ENCODE measurements around the gene NR3C1.
"Not testable (repeated sequence)": the region's sequence is repeated elsewhere in the genome, so short reads cannot be mapped to it uniquely, and the experiment has no call there.

Gene NR3C1

GRCh38 chr5:143336485-143336884 is 67.0 kb downstream of the NR3C1 start:
- DNase-seq (ENCODE audit: low spot score): no peak

- DNase-seq (ENCODE audit: low spot score): no peak
These were observed 68.6 kb downstream of the NR3C1 start for GRCh38 chr5:143334903-143335302.

- not testable (repeated sequence) for DNase-seq (ENCODE audit: low spot score)
These were observed 69.1 kb downstream of the NR3C1 start for GRCh38 chr5:143334380-143334779.

- no peak for DNase-seq (ENCODE audit: low spot score)
These were observed 71.5 kb downstream of the NR3C1 start for GRCh38 chr5:143331956-143332355.

- no peak for DNase-seq (ENCODE audit: low spot score)
These were observed 73.6 kb downstream of the NR3C1 start for GRCh38 chr5:143329843-143330242.

- DNase-seq (ENCODE audit: low spot score): no peak
These were observed 74.8 kb downstream of the NR3C1 start for GRCh38 chr5:143328589-143329220.

GRCh38 chr5:143325086-143325485 is 78.4 kb downstream of the NR3C1 start:
- not testable (repeated sequence) for DNase-seq (ENCODE audit: low spot score)

GRCh38 chr5:143322931-143323630 is 80.4 kb downstream of the NR3C1 start:
- DNase-seq (ENCODE audit: low spot score): not testable (repeated sequence)

GRCh38 chr5:143322176-143322575 is 81.3 kb downstream of the NR3C1 start:
- DNase-seq (ENCODE audit: low spot score): no peak

- DNase-seq (ENCODE audit: low spot score): no peak
These were observed 83.9 kb downstream of the NR3C1 start for GRCh38 chr5:143319437-143320227.

GRCh38 chr5:143318833-143319232 is 84.7 kb downstream of the NR3C1 start:
- DNase-seq (ENCODE audit: low spot score): no peak

GRCh38 chr5:143318270-143318669 is 85.2 kb downstream of the NR3C1 start:
- no peak for DNase-seq (ENCODE audit: low spot score)

GRCh38 chr5:143316844-143317631 is 86.4 kb downstream of the NR3C1 start:
- no peak for DNase-seq (ENCODE audit: low spot score)

GRCh38 chr5:143316337-143316736 is 87.1 kb downstream of the NR3C1 start:
- no peak for DNase-seq (ENCODE audit: low spot score)

- no peak for DNase-seq (ENCODE audit: low spot score)
These were observed 87.6 kb downstream of the NR3C1 start for GRCh38 chr5:143315929-143316328.

GRCh38 chr5:143315214-143315613 is 88.3 kb downstream of the NR3C1 start:
- no peak for DNase-seq (ENCODE audit: low spot score)

GRCh38 chr5:143314659-143315058 is 88.8 kb downstream of the NR3C1 start:
- DNase-seq (ENCODE audit: low spot score): no peak

GRCh38 chr5:143314099-143314498 is 89.4 kb downstream of the NR3C1 start:
- no peak for DNase-seq (ENCODE audit: low spot score)

GRCh38 chr5:143313298-143313852 is 90.1 kb downstream of the NR3C1 start:
- DNase-seq (ENCODE audit: low spot score): no peak

GRCh38 chr5:143312822-143313221 is 90.7 kb downstream of the NR3C1 start:
- DNase-seq (ENCODE audit: low spot score): no peak

GRCh38 chr5:143311955-143312354 is 91.5 kb downstream of the NR3C1 start:
- no peak for DNase-seq (ENCODE audit: low spot score)

GRCh38 chr5:143311428-143311827 is 92.1 kb downstream of the NR3C1 start:
- DNase-seq (ENCODE audit: low spot score): no peak

Data from HuH-7 (cell line).